HepG2 (cell line): Measurements from ENCODE around the gene SEPTIN10. TPM values are rescaled to one million over a fixed set of nuclear protein-coding genes. Genes with fewer than 3 reads are reported as not detected.

Experiments used
- ATAC-seq: fragments of 200-7000 bp; cut with Tn5 transposase; 3 replicates; pipeline ENCODE4 v1.9.1; 2020; ENCODE audit warnings: mild to moderate bottlenecking, moderate library complexity
- BruUV-seq: library from RNA; stranded (reverse); fragments of 400-500 nt; replicated peaks from 2 replicates; lab custom pipeline; 2021; lab: Mats Ljungman, UMichigan
- CTCF ChIA-PET: fragments of 300-600 bp; formaldehyde crosslinking; extraction: SDS; loops from one replicate; lab custom pipeline; 2021; ENCODE audit warnings: low total read pairs, inconsistent platforms, low intra/inter-chr PET ratio; lab: Yijun Ruan, JAX
- POLR2A ChIA-PET: fragments of 350-600 bp; sonication (Branson Sonifier 250); formaldehyde crosslinking; loops from one replicate; lab custom pipeline; 2020; ENCODE audit warnings: antibody characterized with exemption, inconsistent platforms; lab: Yijun Ruan, JAX
- DNase-seq: peaks from one replicate; pipeline ENCODE4 v3.0.0-alpha.2; 2015; ENCODE audit warnings: low spot score
- FAIRE-seq: peaks from 3 replicates; lab custom pipeline; 2011; peaks lifted over from hg19 to GRCh38; lab: Jason Lieb, UNC
- H2AFZ ChIP-seq: one replicate; pipeline ENCODE4 v1.6.1; 2011; ENCODE audit warnings: low read length, inconsistent platforms
- H3K27ac ChIP-seq: fragments of 300-600 bp; 3 replicates; pipeline ENCODE4 v1.8.0; 2011; ENCODE audit warnings: mixed run types, mild to moderate bottlenecking, mixed read lengths, low read length, inconsistent platforms; ENCODE audit not compliant: insufficient read depth; ENCODE audit errors: extremely low read length
- H3K27me3 ChIP-seq, 2 experiments: fragments of 200-600 bp in 1 of 2; 2 replicates in 1 of 2; 3 replicates in 1 of 2; pipeline versions ENCODE4 v1.6.0 to v1.8.0; 2011; ENCODE audit warnings: low read length in 2 of 2, mild to moderate bottlenecking in 2 of 2, moderate library complexity in 2 of 2, inconsistent platforms in 1 of 2; ENCODE audit not compliant: insufficient read depth in 2 of 2, control insufficient read depth in 1 of 2
- H3K36me3 ChIP-seq, 2 experiments: fragments of 200-600 bp in 1 of 2; replicated peaks in 1 of 2; 2 replicates in 1 of 2; 3 replicates in 1 of 2; pipeline versions ENCODE4 v1.5.1 to v1.8.0; 2011; ENCODE audit warnings: low read length in 2 of 2, inconsistent platforms in 1 of 2; ENCODE audit not compliant: insufficient read depth in 2 of 2, control insufficient read depth in 1 of 2
- H3K4me1 ChIP-seq: 2 replicates; pipeline ENCODE4 v1.5.1; 2012; ENCODE audit warnings: low read length, inconsistent platforms; ENCODE audit not compliant: insufficient read depth
- H3K4me2 ChIP-seq: 2 replicates; pipeline ENCODE4 v1.6.0; 2011; ENCODE audit warnings: low read depth, low read length, inconsistent platforms
- H3K4me3 ChIP-seq, 3 experiments: fragments of 200-600 bp in 1 of 3; sonication (generic), shearing (Covaris generic) in 1 of 3; replicated peaks in 1 of 3; 2 replicates each; pipeline ENCODE4 v1.5.1; 2011 to 2016; ENCODE audit warnings: low read length in 3 of 3, inconsistent platforms in 2 of 3, low read depth in 2 of 3, mild to moderate bottlenecking in 2 of 3, control low read depth in 1 of 3, mixed read lengths in 1 of 3; ENCODE audit not compliant: insufficient read depth in 1 of 3
- H3K79me2 ChIP-seq: one replicate; pipeline ENCODE4 v1.6.1; 2011; ENCODE audit warnings: low read length, inconsistent platforms; ENCODE audit not compliant: insufficient read depth
- H3K9ac ChIP-seq: 2 replicates; pipeline ENCODE4 v1.6.0; 2011; ENCODE audit warnings: mild to moderate bottlenecking, low read depth, low read length, inconsistent platforms; ENCODE audit not compliant: insufficient read depth
- H3K9me3 ChIP-seq: 2 replicates; pipeline ENCODE4 v1.5.1; 2012; ENCODE audit warnings: mild to moderate bottlenecking, low read length
- H4K20me1 ChIP-seq: 2 replicates; pipeline ENCODE4 v1.6.0; 2011; ENCODE audit warnings: inconsistent platforms, mild to moderate bottlenecking, low read length, moderate library complexity; ENCODE audit not compliant: insufficient read depth
- CBFB ChIP-seq: sonication (generic); formaldehyde crosslinking; IDR thresholded peaks from 2 replicates; pipeline ENCODE4 v1.4.0; 2020; ENCODE audit warnings: missing genetic modification reagents
- DBP ChIP-seq: sonication (generic); formaldehyde crosslinking; IDR thresholded peaks from 2 replicates; pipeline ENCODE4 v1.4.0; 2020; ENCODE audit warnings: missing genetic modification reagents; ENCODE audit errors: not compliant biosample characterization
- EHMT2 ChIP-seq: fragments of 200-600 bp; sonication (generic); IDR thresholded peaks from 2 replicates; pipeline ENCODE4 v1.7.0; 2017; ENCODE audit warnings: antibody characterized with exemption, low read depth, low read length, borderline replicate concordance
- ELF1 ChIP-seq: sonication (generic); formaldehyde crosslinking; IDR thresholded peaks from 2 replicates; pipeline ENCODE4 v1.4.0; 2020; ENCODE audit warnings: missing genetic modification reagents
- HCFC1 ChIP-seq: fragments of 150-350 bp; IDR thresholded peaks from 2 replicates; pipeline ENCODE4 v1.6.1; 2014; ENCODE audit warnings: low read depth, low read length
- MNT ChIP-seq: fragments of 450-650 bp; IDR thresholded peaks from 2 replicates; pipeline ENCODE4 v1.6.1; 2016
- NFAT5 ChIP-seq: sonication (generic); formaldehyde crosslinking; IDR thresholded peaks from 2 replicates; pipeline ENCODE4 v1.4.0; 2020; ENCODE audit warnings: missing genetic modification reagents
- POLR2G ChIP-seq: fragments of 200-400 bp; formaldehyde crosslinking; IDR thresholded peaks from 2 replicates; pipeline ENCODE4 v1.6.1; 2018; ENCODE audit warnings: mild to moderate bottlenecking, low read depth, low read length, moderate library complexity
- RORA ChIP-seq: sonication (generic); formaldehyde crosslinking; IDR thresholded peaks from 2 replicates; pipeline ENCODE4 v1.5.0; 2020; ENCODE audit warnings: mild to moderate bottlenecking, missing genetic modification reagents, moderate library complexity
- SMC3 ChIP-seq: IDR thresholded peaks from 2 replicates; pipeline ENCODE4 v1.6.1; 2011; ENCODE audit warnings: low read length, improper control_type of control experiment
- WIZ ChIP-seq: sonication (generic); formaldehyde crosslinking; IDR thresholded peaks from 2 replicates; pipeline ENCODE4 v1.5.1; 2020; ENCODE audit warnings: mild to moderate bottlenecking, missing genetic modification reagents
- ZSCAN31 ChIP-seq: sonication (generic); formaldehyde crosslinking; IDR thresholded peaks from 2 replicates; pipeline ENCODE4 v1.5.0; 2020; ENCODE audit warnings: low read depth, mild to moderate bottlenecking, missing genetic modification reagents
- ZSCAN9 ChIP-seq: IDR thresholded peaks from 2 replicates; pipeline ENCODE4 v1.6.1; 2016; ENCODE audit warnings: borderline replicate concordance
- WGBS: methylation state at CpG from one replicate; pipeline ENCODE4 v1.1.6; 2017; ENCODE audit warnings: low lambda C conversion rate; 5-methylcytosine and 5-hydroxymethylcytosine counted together
- in situ Hi-C: cut with HindIII; loops from 2 replicates; pipeline ENCODE4 v1.10.0; 2017; ENCODE audit warnings: low pct_unique_long_range_greater_than_20kb; ENCODE audit not compliant: extremely low pct_ligation_motif_present
- intact Hi-C: fragments of 100-400 bp; cut with micrococcal nuclease; formaldehyde crosslinking; loops from one replicate; pipeline ENCODE4 v1.10.0; 2022; ENCODE audit not compliant: unreplicated experiment
- polyA plus RNA-seq, 8 experiments: library from polyadenylated mRNA; depleted of rRNA in 3 of 8; stranded (reverse) in 7 of 8; unstranded in 1 of 8; fragments of >200 nt; fragmentation: Illumina TruSeq in 4 of 8; extraction: Trizol in 4 of 8; gene quantifications; 2 replicates each; pipeline versions ENCODE4 v1.2.1 to v1.2.3, GENCODE V29; 2011 to 2016; ENCODE audit warnings: low read depth in 4 of 8, missing spikeins in 1 of 8, mixed read lengths in 1 of 8; ENCODE audit not compliant: insufficient read depth in 1 of 8
- total RNA-seq, 5 experiments: library from RNA; depleted of rRNA; stranded (reverse); fragments of >200 nt; fragmentation: Illumina TruSeq; extraction: Trizol; gene quantifications; 2 replicates each; pipeline ENCODE4 v1.2.3, GENCODE V29; 2016; ENCODE audit warnings: low read depth in 1 of 5

SEPTIN10 gene
- total and polyA plus RNA-seq, 2 of the 13 experiments (the other 11 are each of a cell fraction or from before 2014, with no cell fraction given) = 45.8 to 67.5 TPM

GRCh38 chr2:109500910-109501309, 112.9 kb downstream of the SEPTIN10 start:
- H3K27me3 ChIP-seq = peaks cover 3 to 13% of the 10 kb centered on the region in 2 experiments; a peak in 2 of 5 replicates
- H3K79me2 ChIP-seq = no peaks in the 10 kb centered on the region
- H3K9me3 ChIP-seq = no peaks in the 10 kb centered on the region
- H4K20me1 ChIP-seq = no peaks in the 10 kb centered on the region
- H3K4me1 ChIP-seq = no peaks in the 10 kb centered on the region
- 40% methylated on average over 8 of the region's 8 CpGs for WGBS
- no peak overlapping the region for H3K4me2 ChIP-seq
- no peak overlapping the region for H3K27ac ChIP-seq
- in situ Hi-C loops = loop anchor here (5.0 kb wide), 1 partner anchor 374 kb away; the partner anchor contains the start of gene SH3RF3
- H3K9ac ChIP-seq = no peak overlapping the region
- TF ChIP-seq NFAT5 (CRISPR knock-in tag) (no peak), HCFC1 (no peak), SMC3 (no peak), MNT (no peak), ZSCAN31 (CRISPR knock-in tag) (no peak), RORA (no peak), EHMT2 (no peak), WIZ (CRISPR knock-in tag) (no peak), CBFB (CRISPR knock-in tag) (no peak), ZSCAN9 (CRISPR knock-in tag) (no peak), POLR2G (no peak), ELF1 (CRISPR knock-in tag) (no peak), DBP (CRISPR knock-in tag) (no peak)
- TF ChIP-seq, all 625 proteins: peak for 0
- FAIRE-seq (no peak), ATAC-seq (no peak), DNase-seq (no peak)
- no peak overlapping the region for H3K4me3 ChIP-seq
- POLR2A ChIA-PET = no interaction called here
- CTCF ChIA-PET = no interaction called here
- no TSS peak for BruUV-seq
- intact Hi-C loops = no loop called here
- no peak overlapping the region for H2AFZ ChIP-seq
- no peaks in the 10 kb centered on the region for H3K36me3 ChIP-seq
